Adrenal gland (tissue), 5 donors: ENCODE results near the gene TENT4B.

Source experiments
- POLR2A ChIP-seq, 2 donors: fragments of 450-650 bp; IDR thresholded peaks; one replicate each; pipeline ENCODE4 v1.6.1; 2017; ENCODE audit warnings: antibody characterized with exemption in 2 of 2, mild to moderate bottlenecking in 2 of 2, moderate library complexity in 1 of 2
- TF ChIP-seq, protein P1 (sequence below), 6 experiments: fragments of 450-650 bp in 4 of 6; fragments of 200-600 bp in 2 of 6; sonication (generic) in 1 of 6; IDR thresholded peaks; 1 replicate in 5 of 6; 2 replicates in 1 of 6; pipeline versions ENCODE4 v1.5.1 to v1.8.0; 2016 to 2021; ENCODE audit warnings: antibody characterized with exemption in 6 of 6, mild to moderate bottlenecking in 2 of 6, moderate library complexity in 1 of 6
- donor health status: DM: no; HTN: no; CAD: no.

DNA sequence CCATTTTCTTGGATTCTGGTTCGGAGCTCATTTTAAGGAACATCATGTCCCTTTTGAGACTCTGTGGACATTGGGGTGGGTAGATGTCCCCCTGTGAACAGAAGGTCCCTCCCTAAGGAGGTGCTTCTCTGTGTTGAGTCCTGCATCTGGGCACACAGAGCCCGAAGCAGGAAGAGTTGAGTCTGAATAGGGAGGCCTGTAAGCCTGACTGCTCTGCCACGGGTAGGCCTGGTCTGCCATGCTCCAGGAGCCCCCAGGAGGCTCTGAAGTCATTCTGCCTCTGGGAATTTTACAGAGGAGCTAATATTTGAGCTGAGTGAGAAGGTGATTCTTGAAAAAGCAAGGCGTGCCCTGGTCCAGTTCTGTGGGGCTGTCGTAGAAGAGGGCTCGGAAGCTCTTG lies 50.6 kb downstream of the TENT4B start:
- TF ChIP-seq, protein P1, sequence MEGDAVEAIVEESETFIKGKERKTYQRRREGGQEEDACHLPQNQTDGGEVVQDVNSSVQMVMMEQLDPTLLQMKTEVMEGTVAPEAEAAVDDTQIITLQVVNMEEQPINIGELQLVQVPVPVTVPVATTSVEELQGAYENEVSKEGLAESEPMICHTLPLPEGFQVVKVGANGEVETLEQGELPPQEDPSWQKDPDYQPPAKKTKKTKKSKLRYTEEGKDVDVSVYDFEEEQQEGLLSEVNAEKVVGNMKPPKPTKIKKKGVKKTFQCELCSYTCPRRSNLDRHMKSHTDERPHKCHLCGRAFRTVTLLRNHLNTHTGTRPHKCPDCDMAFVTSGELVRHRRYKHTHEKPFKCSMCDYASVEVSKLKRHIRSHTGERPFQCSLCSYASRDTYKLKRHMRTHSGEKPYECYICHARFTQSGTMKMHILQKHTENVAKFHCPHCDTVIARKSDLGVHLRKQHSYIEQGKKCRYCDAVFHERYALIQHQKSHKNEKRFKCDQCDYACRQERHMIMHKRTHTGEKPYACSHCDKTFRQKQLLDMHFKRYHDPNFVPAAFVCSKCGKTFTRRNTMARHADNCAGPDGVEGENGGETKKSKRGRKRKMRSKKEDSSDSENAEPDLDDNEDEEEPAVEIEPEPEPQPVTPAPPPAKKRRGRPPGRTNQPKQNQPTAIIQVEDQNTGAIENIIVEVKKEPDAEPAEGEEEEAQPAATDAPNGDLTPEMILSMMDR (IDR thresholded peaks at IDR 0.05) = no peak
- no peak for TF ChIP-seq POLR2A (IDR thresholded peaks at IDR 0.05)
